DLD1 (cell line): ENCODE measurements around the gene SNAP29.
"Not testable (repeated sequence)": the region's sequence is repeated elsewhere in the genome, so short reads cannot be mapped to it uniquely, and the experiment has no call there.

Source experiments
- in situ Hi-C: cut with HindIII; loops from 2 replicates; pipeline ENCODE4 v1.10.0; 2017; ENCODE audit warnings: low sequenced_read_pairs

The SNAP29 gene

GRCh38 chr22:20833225-20833665 is 25.6 kb upstream of the SNAP29 start:
- in situ Hi-C loops: no loop called here

GRCh38 chr22:20834206-20834605 is 24.6 kb upstream of the SNAP29 start:
- in situ Hi-C loops: no loop called here

DNA sequence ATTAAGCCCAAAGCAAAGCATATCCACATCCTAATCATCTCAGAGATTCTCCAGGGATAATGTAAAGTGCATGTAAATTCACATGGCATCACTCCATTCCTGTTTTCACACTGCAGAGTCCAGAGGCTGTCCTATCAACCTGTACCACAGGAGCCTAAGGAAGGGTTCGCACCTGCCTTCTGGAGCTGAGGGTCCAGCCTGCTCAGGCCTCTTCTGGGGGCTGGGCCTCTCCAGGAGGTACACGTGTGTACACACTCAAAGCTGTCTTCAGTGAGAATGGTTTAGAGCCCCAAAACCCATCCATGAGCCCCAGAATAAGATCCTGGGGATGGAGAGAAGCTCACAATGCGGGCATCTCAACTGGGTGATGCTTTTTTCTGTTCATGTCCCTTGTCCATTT is 24.1 kb upstream of the SNAP29 start:
- in situ Hi-C loops: no loop called here

- in situ Hi-C loops: no loop called here
Observed at GRCh38 chr22:20836987-20837823, 21.6 kb upstream of the SNAP29 start.

DNA sequence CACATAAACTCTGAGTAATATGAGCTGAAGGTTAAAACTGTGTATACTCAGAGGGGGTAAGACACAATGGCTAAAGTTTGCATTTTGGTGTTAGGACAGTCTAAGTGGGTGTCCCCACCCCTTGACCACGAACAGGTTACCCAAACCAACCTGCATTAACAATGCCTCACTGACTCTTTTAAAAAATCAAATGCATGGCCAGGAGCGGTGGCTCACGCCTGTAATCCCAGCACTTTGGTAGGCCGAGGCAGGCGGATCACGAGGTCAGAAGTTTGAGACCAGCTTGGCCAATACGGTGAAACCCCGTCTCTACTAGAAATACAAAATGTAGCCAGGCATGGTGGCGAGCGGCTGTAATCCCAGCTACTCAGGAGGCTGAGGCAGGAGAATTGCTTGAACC is 19.5 kb upstream of the SNAP29 start:
- in situ Hi-C loops: not testable (repeated sequence)

GRCh38 chr22:20839837-20840645 is 18.8 kb upstream of the SNAP29 start:
- in situ Hi-C loops: no loop called here

- in situ Hi-C loops: no loop called here
Observed at GRCh38 chr22:20840646-20841371, 18.0 kb upstream of the SNAP29 start.

DNA sequence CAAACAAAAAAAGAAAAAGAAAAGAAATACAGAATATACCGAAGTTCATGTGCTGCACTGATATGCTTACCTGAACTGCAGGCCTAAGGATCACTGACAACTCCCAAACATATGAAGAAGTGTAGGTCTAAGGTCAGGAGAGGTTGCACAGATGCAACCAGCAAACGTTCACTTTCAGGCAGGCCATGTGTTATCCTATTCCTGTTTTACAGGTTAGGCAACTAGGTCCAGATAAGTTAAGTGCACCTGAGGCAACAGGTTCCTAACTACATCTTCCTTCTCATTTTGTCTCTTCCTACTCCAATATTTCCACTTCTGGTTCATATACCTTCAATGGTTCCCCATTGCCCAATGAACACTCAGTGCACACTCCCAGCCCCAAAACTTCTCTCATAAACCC is 15.3 kb upstream of the SNAP29 start:
- in situ Hi-C loops: no loop called here

DNA sequence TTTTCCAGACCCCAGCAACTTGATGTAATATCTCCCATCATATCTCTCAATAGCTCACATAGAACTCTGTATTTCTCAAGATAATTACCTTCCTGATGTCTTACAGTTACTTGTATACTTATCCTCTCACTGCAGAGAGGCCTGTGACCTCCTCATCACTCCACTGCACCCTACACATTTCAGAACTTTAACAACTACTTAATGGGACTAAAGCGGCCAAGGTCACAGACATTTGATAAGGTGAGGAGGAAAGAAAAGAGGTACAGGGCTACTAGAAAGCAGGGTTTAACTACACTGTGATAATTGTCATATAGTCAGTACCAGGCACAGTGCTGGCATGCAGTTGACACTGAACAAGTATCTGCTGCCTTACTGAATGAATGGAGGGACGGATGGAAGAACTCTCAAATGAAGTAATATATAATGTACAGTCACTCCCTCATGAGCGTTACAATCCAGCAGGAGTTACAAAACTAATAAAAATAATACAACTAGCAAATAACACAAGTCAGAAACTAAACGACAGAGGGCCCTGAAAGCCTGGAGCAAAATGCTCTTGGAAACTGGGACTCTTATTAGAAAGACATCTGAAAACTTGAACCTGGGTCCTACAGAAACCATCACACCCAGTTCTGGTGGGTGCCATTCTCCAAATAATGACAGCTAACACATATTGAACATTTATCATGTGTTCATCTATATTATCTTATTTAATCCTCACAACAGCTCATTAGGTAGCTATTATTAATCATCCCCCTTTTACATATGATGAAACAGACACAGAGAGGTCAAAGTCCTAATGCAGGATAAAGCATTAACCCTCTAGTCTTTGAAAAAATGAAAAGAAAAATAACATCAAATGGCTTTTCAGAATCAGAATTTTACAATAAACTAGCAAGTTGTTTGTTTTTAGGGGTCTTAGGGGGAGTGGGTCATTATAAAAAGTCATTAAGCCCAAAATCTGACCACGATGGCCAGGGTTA is 14.5 kb upstream of the SNAP29 start:
- in situ Hi-C loops: no loop called here

GRCh38 chr22:20847318-20847822 is 11.4 kb upstream of the SNAP29 start:
- in situ Hi-C loops: no loop called here

DNA sequence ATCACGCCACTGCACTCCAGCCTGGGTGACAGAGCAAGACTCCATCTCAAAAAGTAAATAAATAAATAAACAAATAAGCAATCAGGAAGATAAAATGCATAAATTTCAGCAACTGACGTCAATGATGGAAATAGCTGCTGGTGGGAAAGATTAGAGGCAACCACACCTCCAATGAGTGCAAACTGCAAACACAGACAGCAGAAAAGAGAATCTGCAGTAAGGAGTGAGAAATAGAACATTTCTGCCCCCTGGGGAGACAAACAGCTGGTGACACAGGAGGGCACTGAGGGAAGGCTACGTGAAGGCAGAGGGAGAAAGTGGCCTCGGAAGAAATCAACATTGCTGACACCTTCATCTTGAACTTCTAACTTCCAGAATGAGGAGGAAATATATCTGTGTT is 6.7 kb upstream of the SNAP29 start:
- in situ Hi-C loops: no loop called here

GRCh38 chr22:20852503-20852902 is 6.3 kb upstream of the SNAP29 start:
- in situ Hi-C loops: no loop called here

GRCh38 chr22:20853236-20853660 is 5.6 kb upstream of the SNAP29 start:
- in situ Hi-C loops: no loop called here

GRCh38 chr22:20857247-20857643 is 1.6 kb upstream of the SNAP29 start:
- in situ Hi-C loops: no loop called here

GRCh38 chr22:20857838-20858614 is 781 bp upstream of the SNAP29 start:
- in situ Hi-C loops: no loop called here

DNA sequence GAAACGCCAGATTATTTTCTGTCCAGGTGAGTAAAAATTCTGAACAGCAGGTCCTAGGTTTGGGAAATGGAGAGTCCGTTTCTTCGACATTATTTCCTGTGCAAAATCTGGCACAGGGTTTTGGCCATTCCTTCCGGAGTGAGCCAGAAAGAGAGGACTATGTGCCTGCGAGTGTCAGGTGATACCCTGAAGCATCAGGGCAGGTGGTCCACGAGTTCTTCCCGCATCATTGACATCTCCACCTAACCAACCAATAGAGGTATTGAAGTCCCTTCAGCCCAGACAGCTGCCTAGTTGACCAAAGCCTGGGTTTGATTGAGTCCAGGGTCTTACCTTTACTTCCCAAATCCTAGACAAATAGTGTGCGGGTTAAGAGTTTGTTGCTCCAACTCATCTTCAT is 808 bp downstream of the SNAP29 start:
- in situ Hi-C loops: no loop called here

- in situ Hi-C loops: no loop called here
Observed at GRCh38 chr22:20862540-20862939, 3.7 kb downstream of the SNAP29 start.

- in situ Hi-C loops: no loop called here
Observed at GRCh38 chr22:20863366-20863765, 4.6 kb downstream of the SNAP29 start.

DNA sequence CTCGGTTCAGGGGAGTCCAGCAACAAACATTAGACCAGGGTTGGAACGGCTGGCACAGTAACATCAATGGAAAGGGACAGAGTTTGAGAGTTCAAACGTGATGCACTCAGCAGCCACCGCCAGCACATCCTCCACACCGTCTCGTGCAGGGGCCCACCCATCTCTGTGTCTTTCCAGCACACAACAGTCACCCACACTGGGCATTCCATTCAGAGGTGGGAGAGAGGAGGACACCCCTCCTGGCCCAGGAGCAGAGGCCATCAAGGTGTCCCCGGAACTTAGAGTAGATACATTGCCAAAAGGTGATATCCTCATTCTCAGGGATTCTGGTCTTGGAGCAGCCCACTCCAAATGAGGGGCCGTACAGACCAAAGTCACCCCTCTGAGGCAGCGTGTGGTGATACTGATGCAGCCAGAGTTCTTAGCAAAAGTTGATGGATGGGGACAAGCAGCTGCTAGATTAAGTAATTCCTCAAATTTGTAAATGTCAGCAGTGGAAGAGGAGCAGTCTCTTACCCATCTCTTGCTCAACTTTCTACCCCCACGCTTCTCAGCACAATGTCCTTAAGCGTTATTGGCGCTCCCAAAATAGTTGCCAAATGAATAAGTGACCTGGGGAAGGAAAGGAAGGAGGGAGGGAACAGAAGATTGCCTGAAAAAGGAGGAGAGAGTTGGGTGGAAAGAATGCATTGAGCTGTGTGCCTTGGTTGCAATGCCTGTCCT is 5.5 kb downstream of the SNAP29 start:
- in situ Hi-C loops: no loop called here
